Lung (tissue), 12 donors: ENCODE data around the gene TNP1. TPM values are rescaled to one million over a fixed set of nuclear protein-coding genes. Genes with fewer than 3 reads are reported as not detected.

ENCODE experiments used
- ATAC-seq: fragments of 200-7000 bp; cut with Tn5 transposase; one replicate; pipeline ENCODE4 v1.9.1; 2020; ENCODE audit warnings: moderate number of reproducible peaks; ENCODE audit not compliant: insufficient read depth, low FRiP score
- DNase-seq, 3 donors: peaks; one replicate each; pipeline ENCODE4 v3.0.0-alpha.2; 2013 to 2017
- H3K27ac ChIP-seq, 2 donors: one replicate each; pipeline ENCODE4 v1.5.1; 2013; ENCODE audit warnings: mild to moderate bottlenecking in 2 of 2, moderate library complexity in 2 of 2, control low read depth in 1 of 2, inconsistent platforms in 1 of 2, low read depth in 1 of 2, low read length in 1 of 2
- H3K27me3 ChIP-seq, 3 donors: one replicate each; pipeline ENCODE4 v1.5.1; 2013; ENCODE audit warnings: low read length in 2 of 3; ENCODE audit not compliant: control insufficient read depth in 3 of 3, insufficient read depth in 3 of 3
- H3K36me3 ChIP-seq, 4 donors: one replicate each; pipeline ENCODE4 v1.5.1; 2013; ENCODE audit warnings: low read length in 4 of 4, mild to moderate bottlenecking in 1 of 4, moderate library complexity in 1 of 4; ENCODE audit not compliant: control insufficient read depth in 4 of 4, insufficient read depth in 4 of 4
- H3K4me1 ChIP-seq, 5 donors: one replicate each; pipeline ENCODE4 v1.5.1; 2013; ENCODE audit warnings: low read length in 5 of 5, mild to moderate bottlenecking in 2 of 5, moderate library complexity in 1 of 5; ENCODE audit not compliant: control insufficient read depth in 5 of 5, insufficient read depth in 5 of 5
- H3K4me3 ChIP-seq: one replicate; pipeline ENCODE4 v1.5.1; 2013; ENCODE audit warnings: mild to moderate bottlenecking, control low read depth, moderate library complexity
- H3K9ac ChIP-seq, 2 donors: one replicate each; pipeline ENCODE4 v1.5.1; 2013; ENCODE audit warnings: low read length in 2 of 2, control low read depth in 1 of 2; ENCODE audit not compliant: insufficient read depth in 1 of 2
- H3K9me3 ChIP-seq, 4 donors: one replicate each; pipeline ENCODE4 v1.5.1; 2013; ENCODE audit warnings: low read length in 3 of 4, mild to moderate bottlenecking in 1 of 4, moderate library complexity in 1 of 4; ENCODE audit not compliant: control insufficient read depth in 4 of 4, insufficient read depth in 3 of 4
- CTCF ChIP-seq: IDR thresholded peaks from 2 replicates; pipeline ENCODE4 v1.5.1; 2012; ENCODE audit warnings: mild to moderate bottlenecking; ENCODE audit errors: control extremely low read depth, extremely low read depth
- WGBS, 2 donors: extraction: QIAGEN DNeasy Blood & Tissue Kit; methylation state at CpG; one replicate each; pipeline ENCODE4 v1.1.7; 2013; 5-methylcytosine and 5-hydroxymethylcytosine counted together
- polyA plus RNA-seq, 2 donors: library from polyadenylated mRNA; stranded (reverse); fragments of 200-250 nt; gene quantifications; one replicate each; pipeline ENCODE4 v1.2.1, GENCODE V29; 2013
- total RNA-seq, 2 donors: library from RNA; depleted of rRNA in 1 of 2; stranded (reverse); fragments of >200 nt in 1 of 2; gene quantifications; one replicate each; pipeline ENCODE4 v1.2.1, GENCODE V29; 2014 to 2021
- donor health status: control.
- donor health status: control.
- donor health status: Bipolar disorder and iron deficiency.
- donor health status: healthy.
- donor health status: DM: yes; HTN: yes; CAD: no.

TNP1 gene
- total and polyA plus RNA-seq, 4 donors, result not detected

GRCh38 chr2:216872040-216872439 is 12.2 kb upstream of the TNP1 start:
- no peaks in the 10 kb centered on the region for H3K4me1 ChIP-seq
- H3K27ac ChIP-seq, result no peak overlapping the region
- no peak for TF ChIP-seq CTCF
- H3K36me3 ChIP-seq, result no peaks in the 10 kb centered on the region
- no peak overlapping the region for H3K4me3 ChIP-seq
- ATAC-seq (no peak), DNase-seq (no peak)
- 72 to 85% methylated on average over 3 of the region's 3 CpGs for WGBS, 2 donors
- no peaks in the 10 kb centered on the region for H3K27me3 ChIP-seq
- H3K9ac ChIP-seq, result no peak overlapping the region
- H3K9me3 ChIP-seq, result no peaks in the 10 kb centered on the region

- WGBS, 2 donors, result 67 to 69% methylated on average over 4 of the region's 4 CpGs
- Histone ChIP-seq H3K27ac (no peak overlapping the region), H3K36me3 (no peaks in the 10 kb centered on the region), H3K4me1 (no peaks in the 10 kb centered on the region), H3K4me3 (no peak overlapping the region), H3K9ac (no peak overlapping the region), H3K9me3 (no peaks in the 10 kb centered on the region), H3K27me3 (no peaks in the 10 kb centered on the region)
- no peak for DNase-seq
- TF ChIP-seq CTCF, result no peak
- no peak for ATAC-seq
These were observed 11.6 kb upstream of the TNP1 start for GRCh38 chr2:216871333-216871934.

- H3K4me3 ChIP-seq, result no peak overlapping the region
- H3K27me3 ChIP-seq, result no peaks in the 10 kb centered on the region
- no peaks in the 10 kb centered on the region for H3K4me1 ChIP-seq
- DNase-seq (no peak), ATAC-seq (no peak)
- TF ChIP-seq CTCF, result no peak
- H3K36me3 ChIP-seq, result no peaks in the 10 kb centered on the region
- no peak overlapping the region for H3K9ac ChIP-seq
- no peaks in the 10 kb centered on the region for H3K9me3 ChIP-seq
- no peak overlapping the region for H3K27ac ChIP-seq
- WGBS, 2 donors, result 92 to 96% methylated on average over 3 of the region's 3 CpGs
These were observed 10.9 kb upstream of the TNP1 start for GRCh38 chr2:216870508-216871332.
